Activated CD4-positive, alpha-beta T cell treated with anti-CD3 and anti-CD28 coated beads, Interleukin-2, amount 10 ng/mL, durations not matched to agents 24 days and 14 days (primary cell): ENCODE results near the gene DYNLL2. TPM values are rescaled to one million over a fixed set of nuclear protein-coding genes. Genes with fewer than 3 reads are reported as not detected.
"Not testable (repeated sequence)": the region's sequence is repeated elsewhere in the genome, so short reads cannot be mapped to it uniquely, and the experiment has no call there.

Experiments used
- DNase-seq: peaks from one replicate; pipeline ENCODE4 v3.0.0; 2022
- H3K27ac Mint-ChIP-seq: one replicate; pipeline ENCODE4 v1.8.0; 2022; ENCODE audit warnings: mild to moderate bottlenecking, mixed read lengths
- H3K27me3 Mint-ChIP-seq: one replicate; pipeline ENCODE4 v1.8.0; 2022; ENCODE audit warnings: mixed read lengths
- H3K36me3 Mint-ChIP-seq: one replicate; pipeline ENCODE4 v1.8.0; 2022; ENCODE audit warnings: low read depth, mild to moderate bottlenecking, mixed read lengths
- H3K4me1 Mint-ChIP-seq: one replicate; pipeline ENCODE4 v1.8.0; 2021; ENCODE audit warnings: mixed read lengths
- H3K4me3 Mint-ChIP-seq: one replicate; pipeline ENCODE4 v1.8.0; 2022; ENCODE audit warnings: mild to moderate bottlenecking, moderate library complexity, mixed read lengths
- H3K9me3 Mint-ChIP-seq: one replicate; pipeline ENCODE4 v1.8.0; 2021; ENCODE audit warnings: mixed read lengths
- intact Hi-C: fragments of 100-400 bp; cut with micrococcal nuclease; formaldehyde crosslinking; loops from one replicate; pipeline ENCODE4 v1.15.1; 2023
- total RNA-seq: library from RNA; stranded (reverse); gene quantifications from 2 replicates; pipeline ENCODE4 v1.2.3, GENCODE V29; 2022

DYNLL2 gene
- total RNA-seq, 1 donor from 2014 or later, result 37.2 TPM

- Mint-ChIP-seq H3K36me3 (peaks cover 15% of the 10 kb centered on the region), H3K4me1 (peaks cover 8% of the 10 kb centered on the region), H3K27me3 (peaks cover 7% of the 10 kb centered on the region), H3K27ac (no peak overlapping the region), H3K4me3 (no peak overlapping the region), H3K9me3 (no peaks in the 10 kb centered on the region)
- intact Hi-C loops, result no loop called here
- peak; percentile 52 for DNase-seq
These were observed 14.3 kb downstream of the DYNLL2 start for GRCh38 chr17:58097384-58098088.

- Mint-ChIP-seq H3K4me1 (peaks cover 8% of the 10 kb centered on the region), H3K27ac (no peak overlapping the region), H3K36me3 (no peaks in the 10 kb centered on the region), H3K27me3 (peaks cover 10% of the 10 kb centered on the region), H3K4me3 (no peak overlapping the region), H3K9me3 (no peaks in the 10 kb centered on the region)
- DNase-seq, result no peak
- intact Hi-C loops, result no loop called here
These were observed 17.3 kb downstream of the DYNLL2 start for GRCh38 chr17:58100506-58100905.

- H3K9me3 Mint-ChIP-seq, intact Hi-C loops, H3K36me3 Mint-ChIP-seq: not testable (repeated sequence)
These were observed 18.7 kb downstream of the DYNLL2 start for GRCh38 chr17:58101898-58102297.

GRCh38 chr17:58105093-58105492, 21.9 kb downstream of the DYNLL2 start:
- no peaks in the 10 kb centered on the region for H3K9me3 Mint-ChIP-seq
- no peak for DNase-seq
- intact Hi-C loops, result no loop called here
- peaks cover 2% of the 10 kb centered on the region for H3K4me1 Mint-ChIP-seq
- no peak overlapping the region for H3K4me3 Mint-ChIP-seq
- H3K36me3 Mint-ChIP-seq, result no peaks in the 10 kb centered on the region
- H3K27me3 Mint-ChIP-seq, result peaks cover 17% of the 10 kb centered on the region
- no peak overlapping the region for H3K27ac Mint-ChIP-seq

More at GRCh38 chr17:58101898-58102297, 18.7 kb downstream of the DYNLL2 start:
- peaks cover 10% of the 10 kb centered on the region for H3K27me3 Mint-ChIP-seq
- H3K27ac Mint-ChIP-seq, H3K4me1 Mint-ChIP-seq, H3K4me3 Mint-ChIP-seq: not testable (repeated sequence)
- peak; percentile 45 for DNase-seq

GRCh38 chr17:58107306-58107705, 24.1 kb downstream of the DYNLL2 start:
- DNase-seq, result no peak
- Mint-ChIP-seq H3K27me3 (peaks cover 16% of the 10 kb centered on the region), H3K36me3 (no peaks in the 10 kb centered on the region), H3K4me3 (no peak overlapping the region), H3K9me3 (no peaks in the 10 kb centered on the region), H3K4me1 (no peaks in the 10 kb centered on the region), H3K27ac (no peak overlapping the region)
- intact Hi-C loops, result no loop called here

GRCh38 chr17:58109197-58109596, 26.0 kb downstream of the DYNLL2 start:
- Mint-ChIP-seq H3K27ac (no peak overlapping the region), H3K36me3 (no peaks in the 10 kb centered on the region), H3K9me3 (no peaks in the 10 kb centered on the region), H3K27me3 (peaks cover 18% of the 10 kb centered on the region), H3K4me3 (no peak overlapping the region), H3K4me1 (no peaks in the 10 kb centered on the region)
- intact Hi-C loops, result no loop called here
- DNase-seq, result no peak

DNA sequence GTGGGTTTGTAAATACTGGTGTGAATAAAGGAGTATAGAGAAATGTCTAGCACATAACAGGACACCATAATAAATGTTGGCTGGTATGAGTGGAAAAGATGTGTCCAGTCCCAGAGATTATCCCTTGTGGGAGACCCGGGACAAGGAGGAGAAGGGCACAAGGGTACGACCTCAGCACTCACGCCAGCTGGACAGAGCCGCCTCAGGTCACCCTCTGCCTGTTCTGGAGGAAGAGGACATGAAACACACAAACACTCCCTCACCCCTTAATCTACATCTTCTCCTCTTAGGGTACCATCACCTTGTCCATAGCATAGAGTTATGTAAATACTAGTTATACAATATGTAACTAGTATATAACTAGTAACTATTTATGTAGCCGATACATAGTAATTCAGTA, 26.8 kb downstream of the DYNLL2 start:
- Mint-ChIP-seq H3K36me3 (no peaks in the 10 kb centered on the region), H3K27me3 (peaks cover 19% of the 10 kb centered on the region), H3K27ac (no peak overlapping the region), H3K4me3 (no peak overlapping the region), H3K4me1 (no peaks in the 10 kb centered on the region), H3K9me3 (no peaks in the 10 kb centered on the region)
- no peak for DNase-seq
- intact Hi-C loops, result no loop called here

- peaks cover 19% of the 10 kb centered on the region for H3K27me3 Mint-ChIP-seq
- no peaks in the 10 kb centered on the region for H3K4me1 Mint-ChIP-seq
- H3K27ac Mint-ChIP-seq, result no peak overlapping the region
- DNase-seq, result no peak
- H3K4me3 Mint-ChIP-seq, result no peak overlapping the region
- H3K36me3 Mint-ChIP-seq, result no peaks in the 10 kb centered on the region
- no peaks in the 10 kb centered on the region for H3K9me3 Mint-ChIP-seq
- intact Hi-C loops, result loop anchor here (2.0 kb wide), 3 partner anchors 113 to 253 kb away; no protein-coding TSS in a partner anchor
These were observed 28.5 kb downstream of the DYNLL2 start for GRCh38 chr17:58111676-58112075.

DNA sequence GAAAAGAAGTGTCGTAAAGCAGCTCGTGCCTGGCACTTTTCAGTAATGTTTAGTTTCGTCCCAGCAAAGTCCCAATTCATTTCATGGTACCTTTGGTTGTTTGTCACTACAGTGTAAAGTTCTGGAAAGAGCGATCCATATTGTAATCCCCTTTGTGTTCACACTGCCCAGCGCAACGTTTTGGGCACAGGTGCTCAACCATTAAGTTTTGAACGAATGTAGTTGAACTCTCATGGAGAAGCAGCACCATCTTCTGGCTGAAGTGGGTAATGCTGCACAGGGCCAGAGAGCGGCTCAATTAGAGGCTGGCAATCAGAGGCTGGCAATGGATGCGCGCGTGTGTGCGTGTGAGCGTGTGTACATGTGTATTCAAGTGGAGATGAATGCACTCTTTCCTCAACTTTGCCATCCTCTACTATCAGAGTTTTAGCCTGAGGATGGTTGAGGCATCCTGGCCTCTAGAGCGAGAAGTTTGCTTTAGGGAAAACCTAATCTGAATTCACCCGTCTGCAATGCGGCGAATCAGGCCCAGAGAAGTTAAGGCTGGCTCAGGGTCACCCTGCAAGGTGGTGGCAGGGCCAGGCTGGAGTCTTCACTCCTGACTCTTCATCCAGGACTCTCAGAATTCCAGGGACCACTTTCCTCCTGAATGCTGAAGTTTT, 29.9 kb downstream of the DYNLL2 start:
- no peak overlapping the region for H3K4me3 Mint-ChIP-seq
- H3K27me3 Mint-ChIP-seq, result peaks cover 17% of the 10 kb centered on the region
- intact Hi-C loops, result loop anchor here (1.0 to 2.0 kb wide), 4 partner anchors 29 to 254 kb away; no protein-coding TSS in a partner anchor
- no peaks in the 10 kb centered on the region for H3K4me1 Mint-ChIP-seq
- H3K9me3 Mint-ChIP-seq, result no peaks in the 10 kb centered on the region
- no peak overlapping the region for H3K27ac Mint-ChIP-seq
- DNase-seq, result peak; percentile 96
- no peaks in the 10 kb centered on the region for H3K36me3 Mint-ChIP-seq

- Mint-ChIP-seq H3K27ac (no peak overlapping the region), H3K27me3 (peaks cover 19% of the 10 kb centered on the region), H3K9me3 (no peaks in the 10 kb centered on the region), H3K4me1 (no peaks in the 10 kb centered on the region), H3K4me3 (no peak overlapping the region), H3K36me3 (no peaks in the 10 kb centered on the region)
- peak; percentile 56 for DNase-seq
- intact Hi-C loops, result loop anchor here (1.0 to 2.0 kb wide), 4 partner anchors 30 to 255 kb away; no protein-coding TSS in a partner anchor
These were observed 30.7 kb downstream of the DYNLL2 start for GRCh38 chr17:58113947-58114346.

GRCh38 chr17:58117382-58117781, 34.2 kb downstream of the DYNLL2 start:
- Mint-ChIP-seq H3K27ac (no peak overlapping the region), H3K36me3 (no peaks in the 10 kb centered on the region)

GRCh38 chr17:58119491-58119890, 36.3 kb downstream of the DYNLL2 start:
- intact Hi-C loops, result no loop called here
- H3K36me3 Mint-ChIP-seq, result no peaks in the 10 kb centered on the region
- no peaks in the 10 kb centered on the region for H3K9me3 Mint-ChIP-seq
- no peak overlapping the region for H3K27ac Mint-ChIP-seq
- peak; percentile 40 for DNase-seq
- no peak overlapping the region for H3K4me3 Mint-ChIP-seq
- no peaks in the 10 kb centered on the region for H3K4me1 Mint-ChIP-seq
- H3K27me3 Mint-ChIP-seq, result peaks cover 12% of the 10 kb centered on the region

More at GRCh38 chr17:58117382-58117781, 34.2 kb downstream of the DYNLL2 start:
- no peaks in the 10 kb centered on the region for H3K9me3 Mint-ChIP-seq
- intact Hi-C loops, result no loop called here
- peaks cover 16% of the 10 kb centered on the region for H3K27me3 Mint-ChIP-seq
- no peaks in the 10 kb centered on the region for H3K4me1 Mint-ChIP-seq
- H3K4me3 Mint-ChIP-seq, result no peak overlapping the region
- no peak for DNase-seq

DNA sequence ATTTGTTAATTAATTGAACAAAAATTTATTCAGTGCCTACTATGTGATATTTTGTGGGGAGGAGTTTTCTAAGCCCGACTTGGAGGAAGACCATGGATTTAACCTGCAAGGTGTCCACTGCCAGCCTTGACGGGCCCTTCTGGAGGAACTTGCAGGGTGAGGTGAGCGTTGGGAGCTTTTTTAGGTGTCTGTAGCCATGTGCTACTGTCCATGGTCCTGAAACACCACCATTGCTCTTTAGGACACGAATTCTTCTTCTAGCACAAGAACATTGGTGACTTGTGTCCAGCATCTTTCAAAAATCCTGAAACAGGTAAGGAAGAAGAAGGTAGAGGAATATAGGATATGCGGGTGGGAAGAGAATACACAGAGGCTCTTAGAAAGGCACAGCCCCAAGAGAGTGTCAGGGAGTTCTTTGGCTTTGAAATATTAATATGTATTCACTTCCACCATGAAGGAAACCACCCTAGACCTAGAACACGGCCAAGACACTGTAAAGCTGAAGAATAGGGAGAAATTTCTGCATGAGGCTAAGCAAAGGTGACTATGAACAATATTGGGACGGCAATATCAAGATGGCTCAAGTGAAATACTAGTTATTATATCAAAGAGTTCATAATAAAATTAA, 37.1 kb downstream of the DYNLL2 start:
- H3K27ac Mint-ChIP-seq, result no peak overlapping the region
- no peak overlapping the region for H3K4me3 Mint-ChIP-seq
- intact Hi-C loops, result loop anchor here (1.0 kb wide), 1 partner anchor 52 kb away; no protein-coding TSS in a partner anchor
- H3K4me1 Mint-ChIP-seq, result no peaks in the 10 kb centered on the region
- peak; percentile 87 for DNase-seq
- H3K27me3 Mint-ChIP-seq, result peaks cover 12% of the 10 kb centered on the region
- no peaks in the 10 kb centered on the region for H3K36me3 Mint-ChIP-seq
- H3K9me3 Mint-ChIP-seq, result no peaks in the 10 kb centered on the region

- Mint-ChIP-seq H3K27me3 (peaks cover 20% of the 10 kb centered on the region), H3K4me1 (no peaks in the 10 kb centered on the region), H3K36me3 (no peaks in the 10 kb centered on the region), H3K4me3 (no peak overlapping the region), H3K27ac (no peak overlapping the region), H3K9me3 (no peaks in the 10 kb centered on the region)
- DNase-seq, result peak; percentile 81
- intact Hi-C loops, result no loop called here
These were observed 38.7 kb downstream of the DYNLL2 start for GRCh38 chr17:58121925-58122324.
